Neural progenitor cell (in vitro differentiated cells): ENCODE results near the gene YOD1. TPM values are rescaled to one million over a fixed set of nuclear protein-coding genes. Genes with fewer than 3 reads are reported as not detected.
"Not testable (repeated sequence)": the region's sequence is repeated elsewhere in the genome, so short reads cannot be mapped to it uniquely, and the experiment has no call there.

Experiments used
- DNase-seq: peaks from one replicate; pipeline ENCODE4 v3.0.0-alpha.2; 2016; ENCODE audit warnings: low spot score
- H2AFZ ChIP-seq: fragments of 200-600 bp; sonication (generic); replicated peaks from 2 replicates; pipeline ENCODE4 v1.6.1; 2016; ENCODE audit warnings: antibody characterized with exemption
- H3F3A ChIP-seq: fragments of 200-600 bp; sonication (generic); 2 replicates; pipeline ENCODE4 v1.6.1; 2016; ENCODE audit warnings: antibody characterized with exemption, low read depth
- H3K27ac ChIP-seq: fragments of 200-600 bp; sonication (generic); 2 replicates; pipeline ENCODE4 v1.5.1; 2016; ENCODE audit warnings: mild to moderate bottlenecking
- H3K27me3 ChIP-seq: fragments of 200-600 bp; sonication (generic); 2 replicates; pipeline ENCODE4 v1.6.1; 2016; ENCODE audit warnings: mild to moderate bottlenecking, moderate library complexity
- H3K36me3 ChIP-seq: fragments of 200-600 bp; sonication (generic); 2 replicates; pipeline ENCODE4 v1.5.1; 2016
- H3K4me1 ChIP-seq: fragments of 200-600 bp; sonication (generic); 2 replicates; pipeline ENCODE4 v1.6.1; 2016; ENCODE audit warnings: mixed run types
- H3K4me2 ChIP-seq: fragments of 200-600 bp; sonication (generic); 2 replicates; pipeline ENCODE4 v1.6.1; 2016
- H3K4me3 ChIP-seq: fragments of 200-600 bp; sonication (generic); 2 replicates; pipeline ENCODE4 v1.5.1; 2016
- H3K79me2 ChIP-seq: fragments of 200-600 bp; sonication (generic); 2 replicates; pipeline ENCODE4 v1.6.1; 2016; ENCODE audit warnings: low read depth
- H3K9ac ChIP-seq: fragments of 200-600 bp; sonication (generic); 2 replicates; pipeline ENCODE4 v1.6.1; 2016
- H3K9me3 ChIP-seq: fragments of 200-600 bp; sonication (generic); 2 replicates; pipeline ENCODE4 v1.5.1; 2016; ENCODE audit warnings: low read depth
- H4K20me1 ChIP-seq: fragments of 200-600 bp; sonication (generic); 2 replicates; pipeline ENCODE4 v1.6.1; 2016; ENCODE audit warnings: low read depth
- H3K27ac Mint-ChIP-seq: 3 replicates; pipeline ENCODE4 v1.8.0; 2021; ENCODE audit warnings: mixed read lengths
- H3K27me3 Mint-ChIP-seq: 2 replicates; pipeline ENCODE4 v1.8.0; 2022; ENCODE audit warnings: low read depth, mild to moderate bottlenecking, inconsistent platforms, moderate library complexity, mixed read lengths; ENCODE audit not compliant: insufficient read depth
- H3K36me3 Mint-ChIP-seq: 3 replicates; pipeline ENCODE4 v1.8.0; 2021; ENCODE audit warnings: mixed read lengths
- H3K4me1 Mint-ChIP-seq: 3 replicates; pipeline ENCODE4 v1.8.0; 2021; ENCODE audit warnings: mixed read lengths
- H3K4me3 Mint-ChIP-seq: 3 replicates; pipeline ENCODE4 v1.8.0; 2021; ENCODE audit warnings: mild to moderate bottlenecking, moderate library complexity, mixed read lengths
- H3K9me3 Mint-ChIP-seq: 3 replicates; pipeline ENCODE4 v1.8.0; 2020; ENCODE audit warnings: mixed read lengths
- CTCF ChIP-seq: fragments of 200-600 bp; sonication (generic); IDR thresholded peaks from 2 replicates; pipeline ENCODE4 v1.5.1; 2017; ENCODE audit warnings: antibody characterized with exemption, mild to moderate bottlenecking
- EZH2 ChIP-seq: fragments of 200-600 bp; sonication (generic); IDR thresholded peaks from 2 replicates; pipeline ENCODE4 v1.6.1; 2017; ENCODE audit warnings: antibody characterized with exemption, mild to moderate bottlenecking, moderate library complexity
- EZH2phosphoT487 ChIP-seq: fragments of 200-600 bp; sonication (generic); IDR thresholded peaks from 2 replicates; pipeline ENCODE4 v1.6.1; 2017; ENCODE audit warnings: antibody characterized with exemption
- total RNA-seq: library from RNA; depleted of rRNA; stranded (reverse); fragments of >200 nt; gene quantifications from 2 replicates; pipeline ENCODE4 v1.2.3, GENCODE V29; 2015; ENCODE audit warnings: low replicate concordance

The YOD1 gene
- total RNA-seq, 1 donor from 2014 or later = 27.0 TPM

GRCh38 chr1:207048041-207048440, 3.0 kb downstream of the YOD1 start:
- H3K4me3 Mint-ChIP-seq = no peak overlapping the region
- Histone ChIP-seq H3K36me3 (no peaks in the 10 kb centered on the region), H3K4me2 (peak overlapping the region; percentile 19), H4K20me1 (peaks cover 42% of the 10 kb centered on the region), H2AFZ (no peak overlapping the region), H3K9ac (no peak overlapping the region), H3K9me3 (no peaks in the 10 kb centered on the region), H3K4me1 (peaks cover 28% of the 10 kb centered on the region), H3K27ac (no peak overlapping the region), H3F3A (peaks cover 27% of the 10 kb centered on the region), H3K79me2 (peaks cover 55% of the 10 kb centered on the region), H3K4me3 (no peak overlapping the region), H3K27me3 (no peaks in the 10 kb centered on the region)
- no peak overlapping the region for H3K27ac Mint-ChIP-seq
- peaks cover 3% of the 10 kb centered on the region for H3K27me3 Mint-ChIP-seq
- H3K4me1 Mint-ChIP-seq = peaks cover 39% of the 10 kb centered on the region
- DNase-seq = no peak
- H3K36me3 Mint-ChIP-seq = peaks cover 17% of the 10 kb centered on the region
- no peaks in the 10 kb centered on the region for H3K9me3 Mint-ChIP-seq
- TF ChIP-seq CTCF (no peak), EZH2 (no peak), EZH2phosphoT487 (no peak)

- no peak for TF ChIP-seq EZH2
- TF ChIP-seq CTCF = no peak
- no peak for TF ChIP-seq EZH2phosphoT487
- H3K36me3 Mint-ChIP-seq = peaks cover 20% of the 10 kb centered on the region
- H3K79me2 ChIP-seq = peaks cover 55% of the 10 kb centered on the region
- peaks cover 3% of the 10 kb centered on the region for H3K27me3 Mint-ChIP-seq
- no peak overlapping the region for H3K4me3 Mint-ChIP-seq
- H4K20me1 ChIP-seq = peaks cover 42% of the 10 kb centered on the region
- no peak overlapping the region for H3K4me3 ChIP-seq
- H3K27ac ChIP-seq = no peak overlapping the region
- peaks cover under 1% of the 10 kb centered on the region for H3K9me3 Mint-ChIP-seq
- H2AFZ ChIP-seq = no peak overlapping the region
- no peak overlapping the region for H3K27ac Mint-ChIP-seq
- H3K4me2 ChIP-seq = peak overlapping the region; percentile 19
- H3K4me1 Mint-ChIP-seq = peaks cover 36% of the 10 kb centered on the region
- no peak for DNase-seq
- no peak overlapping the region for H3K9ac ChIP-seq
- H3K36me3 ChIP-seq = no peaks in the 10 kb centered on the region
- no peaks in the 10 kb centered on the region for H3K9me3 ChIP-seq
- peaks cover 28% of the 10 kb centered on the region for H3K4me1 ChIP-seq
- peaks cover 24% of the 10 kb centered on the region for H3F3A ChIP-seq
- no peaks in the 10 kb centered on the region for H3K27me3 ChIP-seq
Measured at GRCh38 chr1:207047505-207047904, 3.5 kb downstream of the YOD1 start.

- Histone ChIP-seq H3K9ac (no peak overlapping the region), H3K36me3 (no peaks in the 10 kb centered on the region), H3K4me2 (no peak overlapping the region), H3K4me1 (peaks cover 20% of the 10 kb centered on the region), H3K9me3 (no peaks in the 10 kb centered on the region), H3K27me3 (no peaks in the 10 kb centered on the region), H2AFZ (no peak overlapping the region), H4K20me1 (peaks cover 42% of the 10 kb centered on the region), H3K79me2 (peaks cover 54% of the 10 kb centered on the region), H3K4me3 (no peak overlapping the region), H3K27ac (no peak overlapping the region), H3F3A (peaks cover 5% of the 10 kb centered on the region)
- Mint-ChIP-seq H3K27me3 (no peaks in the 10 kb centered on the region), H3K4me1 (peaks cover 22% of the 10 kb centered on the region), H3K9me3 (peaks cover 1% of the 10 kb centered on the region), H3K27ac (no peak overlapping the region), H3K4me3 (no peak overlapping the region), H3K36me3 (peaks cover 21% of the 10 kb centered on the region)
- no peak for DNase-seq
- TF ChIP-seq EZH2 (no peak), CTCF (no peak)
Measured at GRCh38 chr1:207045453-207045852, 5.6 kb downstream of the YOD1 start.

DNA sequence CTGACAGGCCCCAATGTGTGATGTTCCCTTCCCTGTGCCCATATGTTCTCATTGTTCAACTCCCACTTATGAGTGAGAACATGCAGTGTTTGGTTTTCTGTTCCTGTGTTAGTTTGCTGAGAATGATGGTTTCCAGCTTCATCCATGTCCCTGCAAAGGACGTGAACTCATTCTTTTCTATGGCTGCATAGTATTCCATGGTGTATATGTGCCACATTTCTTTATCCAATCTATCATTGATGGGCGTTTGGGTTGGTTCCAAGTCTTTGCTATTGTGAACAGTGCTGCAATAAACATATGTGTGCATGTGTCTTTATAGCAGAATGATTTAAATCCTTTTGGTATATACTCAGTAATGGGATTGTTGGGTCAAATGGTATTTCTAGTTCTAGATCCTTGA, 9.6 kb downstream of the YOD1 start:
- H3K27me3 ChIP-seq, H3K27ac Mint-ChIP-seq, H3K36me3 ChIP-seq, H3K4me3 ChIP-seq, H3K27me3 Mint-ChIP-seq, H2AFZ ChIP-seq, H3K9ac ChIP-seq, H3K4me2 ChIP-seq, H3K4me1 ChIP-seq, DNase-seq, H3K4me1 Mint-ChIP-seq, H3K27ac ChIP-seq, H3K4me3 Mint-ChIP-seq, H3F3A ChIP-seq, H3K9me3 Mint-ChIP-seq, H3K9me3 ChIP-seq: not testable (repeated sequence)
- Histone ChIP-seq H4K20me1 (peaks cover 15% of the 10 kb centered on the region), H3K79me2 (peaks cover 13% of the 10 kb centered on the region)
- peaks cover 10% of the 10 kb centered on the region for H3K36me3 Mint-ChIP-seq
